ENCODE measurements around the gene JARID2. TPM values are rescaled to one million over a fixed set of nuclear protein-coding genes. Genes with fewer than 3 reads are reported as not detected.

Gene JARID2
- total RNA-seq, 2 donors from 2014 or later, result 9.1 to 10.7 TPM

- no peak overlapping the region for H3K27ac ChIP-seq
- no peak for DNase-seq
Observed at GRCh38 chr6:15301179-15302006, 55.5 kb downstream of the JARID2 start.

GRCh38 chr6:15303162-15303919 is 57.5 kb downstream of the JARID2 start:
- DNase-seq, result no peak
- no peak overlapping the region for H3K27ac ChIP-seq
- no peak overlapping the region for H3K4me3 ChIP-seq
- intact Hi-C loops (cut with DNase I), result no loop called here
- peaks cover 4% of the 10 kb centered on the region for H3K4me1 ChIP-seq
- no peaks in the 10 kb centered on the region for H3K9me3 ChIP-seq
- no peaks in the 10 kb centered on the region for H3K36me3 ChIP-seq
- TF ChIP-seq CTCF (IDR thresholded peaks at IDR 0.05), result no peak
- no peak overlapping the region for H3K9ac ChIP-seq (ENCODE audit: low read depth in 2 of 2, low read length in 2 of 2)
- H3K27me3 ChIP-seq, result no peaks in the 10 kb centered on the region

More at GRCh38 chr6:15301179-15302006, 55.5 kb downstream of the JARID2 start:
- peaks cover 4% of the 10 kb centered on the region for H3K4me1 ChIP-seq
- H3K4me3 ChIP-seq, result no peak overlapping the region
- no peak overlapping the region for H3K9ac ChIP-seq (ENCODE audit: low read depth in 2 of 2, low read length in 2 of 2)
- no peaks in the 10 kb centered on the region for H3K9me3 ChIP-seq
- intact Hi-C loops (cut with DNase I), result no loop called here
- no peaks in the 10 kb centered on the region for H3K36me3 ChIP-seq
- no peaks in the 10 kb centered on the region for H3K27me3 ChIP-seq
- TF ChIP-seq CTCF (IDR thresholded peaks at IDR 0.05), result no peak

GRCh38 chr6:15303920-15304291 is 58.0 kb downstream of the JARID2 start:
- TF ChIP-seq CTCF (IDR thresholded peaks at IDR 0.05), result no peak
- intact Hi-C loops (cut with DNase I), result no loop called here
- H3K27ac ChIP-seq, result no peak overlapping the region
- no peaks in the 10 kb centered on the region for H3K27me3 ChIP-seq
- peaks cover 4% of the 10 kb centered on the region for H3K4me1 ChIP-seq
- DNase-seq, result no peak
- no peaks in the 10 kb centered on the region for H3K9me3 ChIP-seq
- no peak overlapping the region for H3K4me3 ChIP-seq
- no peaks in the 10 kb centered on the region for H3K36me3 ChIP-seq
- no peak overlapping the region for H3K9ac ChIP-seq (ENCODE audit: low read depth in 2 of 2, low read length in 2 of 2)

GRCh38 chr6:15304337-15305042 is 58.6 kb downstream of the JARID2 start:
- peaks cover 4% of the 10 kb centered on the region for H3K4me1 ChIP-seq
- TF ChIP-seq CTCF (IDR thresholded peaks at IDR 0.05), result no peak
- H3K9ac ChIP-seq (ENCODE audit: low read depth in 2 of 2, low read length in 2 of 2), result no peak overlapping the region
- no peaks in the 10 kb centered on the region for H3K27me3 ChIP-seq
- no peak overlapping the region for H3K4me3 ChIP-seq
- no peaks in the 10 kb centered on the region for H3K36me3 ChIP-seq
- intact Hi-C loops (cut with DNase I), result no loop called here
- no peak for DNase-seq
- no peak overlapping the region for H3K27ac ChIP-seq
- no peaks in the 10 kb centered on the region for H3K9me3 ChIP-seq

GRCh38 chr6:15305496-15305895 is 59.6 kb downstream of the JARID2 start:
- no peak for TF ChIP-seq CTCF (IDR thresholded peaks at IDR 0.05)
- no peak overlapping the region for H3K4me3 ChIP-seq
- intact Hi-C loops (cut with DNase I), result no loop called here
- no peak overlapping the region for H3K27ac ChIP-seq
- H3K9ac ChIP-seq (ENCODE audit: low read depth in 2 of 2, low read length in 2 of 2), result no peak overlapping the region
- H3K4me1 ChIP-seq, result peaks cover 4% of the 10 kb centered on the region
- DNase-seq, result no peak
- H3K9me3 ChIP-seq, result no peaks in the 10 kb centered on the region
- no peaks in the 10 kb centered on the region for H3K27me3 ChIP-seq
- no peaks in the 10 kb centered on the region for H3K36me3 ChIP-seq

Measured in colonic mucosa (tissue), 4 donors.